GM19452 (cell line): Measurements from ENCODE around the gene HSPB1.
"Not testable (repeated sequence)": the region's sequence is repeated elsewhere in the genome, so short reads cannot be mapped to it uniquely, and the experiment has no call there.

ENCODE experiments used
- ATAC-seq: cut with Tn5 transposase; IDR thresholded peaks from one replicate; pipeline ENCODE4 v1.9.1; 2021; ENCODE audit not compliant: unreplicated experiment

HSPB1 gene

GRCh38 chr7:76330261-76330660, 27.8 kb downstream of the HSPB1 start:
- ATAC-seq: no peak

- ATAC-seq: no peak
These were observed 28.2 kb downstream of the HSPB1 start for GRCh38 chr7:76330673-76331072.

- no peak for ATAC-seq
These were observed 29.6 kb downstream of the HSPB1 start for GRCh38 chr7:76332078-76332477.

- no peak for ATAC-seq
These were observed 31.1 kb downstream of the HSPB1 start for GRCh38 chr7:76333511-76334101.

- no peak for ATAC-seq
These were observed 32.0 kb downstream of the HSPB1 start for GRCh38 chr7:76334320-76334967.

- not testable (repeated sequence) for ATAC-seq
These were observed 32.9 kb downstream of the HSPB1 start for GRCh38 chr7:76335417-76335816.

- ATAC-seq: no peak
These were observed 33.6 kb downstream of the HSPB1 start for GRCh38 chr7:76336094-76336493.

GRCh38 chr7:76337147-76337546, 34.7 kb downstream of the HSPB1 start:
- no peak for ATAC-seq

- no peak for ATAC-seq
These were observed 36.0 kb downstream of the HSPB1 start for GRCh38 chr7:76338298-76339084.

- no peak for ATAC-seq
These were observed 38.2 kb downstream of the HSPB1 start for GRCh38 chr7:76340617-76341131.

GRCh38 chr7:76342222-76342621, 39.7 kb downstream of the HSPB1 start:
- no peak for ATAC-seq

GRCh38 chr7:76343294-76343930, 40.9 kb downstream of the HSPB1 start:
- no peak for ATAC-seq

GRCh38 chr7:76343931-76344321, 41.5 kb downstream of the HSPB1 start:
- no peak for ATAC-seq

GRCh38 chr7:76346097-76346496, 43.6 kb downstream of the HSPB1 start:
- ATAC-seq: no peak

- no peak for ATAC-seq
These were observed 44.3 kb downstream of the HSPB1 start for GRCh38 chr7:76346778-76347177.

GRCh38 chr7:76347710-76348109, 45.2 kb downstream of the HSPB1 start:
- no peak for ATAC-seq

- ATAC-seq: no peak
These were observed 46.9 kb downstream of the HSPB1 start for GRCh38 chr7:76349313-76349885.

- no peak for ATAC-seq
These were observed 48.9 kb downstream of the HSPB1 start for GRCh38 chr7:76351372-76351771.

GRCh38 chr7:76352193-76352592, 49.7 kb downstream of the HSPB1 start:
- ATAC-seq: no peak

GRCh38 chr7:76353744-76354143, 51.3 kb downstream of the HSPB1 start:
- ATAC-seq: no peak
